ENCODE results near the gene ZIC1.

The ZIC1 gene

GRCh38 chr3:147402159-147402558 is 7.0 kb upstream of the ZIC1 start (continued):
- TF ChIP-seq PATZ1 (CRISPR knock-in tag; IDR thresholded peaks at IDR 0.05; ENCODE audit: borderline replicate concordance): no peak

GRCh38 chr3:147403511-147403910 is 5.7 kb upstream of the ZIC1 start:
- no peak for ATAC-seq

GRCh38 chr3:147404000-147404799 is 5.0 kb upstream of the ZIC1 start:
- ATAC-seq: no peak
- TF ChIP-seq CSRNP3 (CRISPR knock-in tag; IDR thresholded peaks at IDR 0.05) (no peak), ZNF8 (CRISPR knock-in tag; IDR thresholded peaks at IDR 0.05) (no peak), SNAI2 (CRISPR knock-in tag; IDR thresholded peaks at IDR 0.05) (no peak), RARB (CRISPR knock-in tag; IDR thresholded peaks at IDR 0.05) (no peak)

More at GRCh38 chr3:147403511-147403910, 5.7 kb upstream of the ZIC1 start:
- TF ChIP-seq TCF4 (CRISPR knock-in tag; IDR thresholded peaks at IDR 0.05; ENCODE audit: borderline replicate concordance) (no peak), OSR1 (CRISPR knock-in tag; IDR thresholded peaks at IDR 0.05) (no peak)

- no peak for ATAC-seq
- no peak for TF ChIP-seq TOX (CRISPR knock-in tag; IDR thresholded peaks at IDR 0.05; ENCODE audit: borderline replicate concordance)
- TF ChIP-seq RARB (CRISPR knock-in tag; IDR thresholded peaks at IDR 0.05): no peak
- no peak for TF ChIP-seq ZFP30 (CRISPR knock-in tag; IDR thresholded peaks at IDR 0.05)
- TF ChIP-seq CSDC2 (CRISPR knock-in tag; IDR thresholded peaks at IDR 0.05): no peak
- TF ChIP-seq GLIS3 (CRISPR knock-in tag; IDR thresholded peaks at IDR 0.05): no peak
- TF ChIP-seq TCF4 (CRISPR knock-in tag; IDR thresholded peaks at IDR 0.05; ENCODE audit: borderline replicate concordance): no peak
- TF ChIP-seq ZNF565 (CRISPR knock-in tag; conservative IDR thresholded peaks at IDR 0.05; ENCODE audit: low read depth): no peak
- no peak for TF ChIP-seq ESRRG (CRISPR knock-in tag; IDR thresholded peaks at IDR 0.05)
- no peak for TF ChIP-seq PATZ1 (CRISPR knock-in tag; IDR thresholded peaks at IDR 0.05; ENCODE audit: borderline replicate concordance)
- TF ChIP-seq ZFP3 (CRISPR knock-in tag; IDR thresholded peaks at IDR 0.05): no peak
- TF ChIP-seq PPARA (CRISPR knock-in tag; IDR thresholded peaks at IDR 0.05; ENCODE audit: borderline replicate concordance): no peak
- no peak for TF ChIP-seq SNAI2 (CRISPR knock-in tag; IDR thresholded peaks at IDR 0.05)
- no peak for TF ChIP-seq ISL1 (CRISPR knock-in tag; IDR thresholded peaks at IDR 0.05)
- no peak for TF ChIP-seq OSR1 (CRISPR knock-in tag; IDR thresholded peaks at IDR 0.05)
- TF ChIP-seq ARNTL (CRISPR knock-in tag; IDR thresholded peaks at IDR 0.05; ENCODE audit: borderline replicate concordance, low read depth): no peak
- no peak for TF ChIP-seq ZNF8 (CRISPR knock-in tag; IDR thresholded peaks at IDR 0.05)
- no peak for TF ChIP-seq POU6F1 (CRISPR knock-in tag; IDR thresholded peaks at IDR 0.05; ENCODE audit: borderline replicate concordance, low read depth)
Measured at GRCh38 chr3:147404800-147405230, 4.3 kb upstream of the ZIC1 start.
